WERI-Rb-1 (cell line): ENCODE measurements around the gene UCP3.

Experiments used
- DNase-seq: peaks from one replicate; pipeline ENCODE4 v3.0.0-alpha.2; 2020
- H3K27ac ChIP-seq: fragments of 250-450 bp; sonication (Bioruptor Pico); 2 replicates; pipeline ENCODE4 v1.5.1; 2020; ENCODE audit warnings: mild to moderate bottlenecking, moderate library complexity
- H3K27me3 ChIP-seq: fragments of 250-450 bp; sonication (Bioruptor Pico); 2 replicates; pipeline ENCODE4 v1.5.1; 2021; ENCODE audit warnings: mild to moderate bottlenecking, low read depth, moderate library complexity; ENCODE audit not compliant: insufficient read depth, severe bottlenecking
- H3K36me3 ChIP-seq: fragments of 250-450 bp; sonication (Bioruptor Pico); 2 replicates; pipeline ENCODE4 v1.5.1; 2020; ENCODE audit warnings: mild to moderate bottlenecking, moderate library complexity
- H3K4me3 ChIP-seq: 2 replicates; pipeline ENCODE4 v1.5.1; 2011; ENCODE audit warnings: low read depth, mild to moderate bottlenecking, control low read depth, low read length
- H3K9me3 ChIP-seq: fragments of 250-450 bp; sonication (Bioruptor Pico); 2 replicates; pipeline ENCODE4 v1.5.1; 2021; ENCODE audit warnings: mild to moderate bottlenecking, moderate library complexity; ENCODE audit not compliant: severe bottlenecking
- TF ChIP-seq, protein P1 (sequence below): IDR thresholded peaks from 2 replicates; pipeline ENCODE4 v1.5.1; 2011; ENCODE audit warnings: low read depth, mild to moderate bottlenecking, control low read depth, inconsistent platforms, low read length

UCP3 gene

DNA sequence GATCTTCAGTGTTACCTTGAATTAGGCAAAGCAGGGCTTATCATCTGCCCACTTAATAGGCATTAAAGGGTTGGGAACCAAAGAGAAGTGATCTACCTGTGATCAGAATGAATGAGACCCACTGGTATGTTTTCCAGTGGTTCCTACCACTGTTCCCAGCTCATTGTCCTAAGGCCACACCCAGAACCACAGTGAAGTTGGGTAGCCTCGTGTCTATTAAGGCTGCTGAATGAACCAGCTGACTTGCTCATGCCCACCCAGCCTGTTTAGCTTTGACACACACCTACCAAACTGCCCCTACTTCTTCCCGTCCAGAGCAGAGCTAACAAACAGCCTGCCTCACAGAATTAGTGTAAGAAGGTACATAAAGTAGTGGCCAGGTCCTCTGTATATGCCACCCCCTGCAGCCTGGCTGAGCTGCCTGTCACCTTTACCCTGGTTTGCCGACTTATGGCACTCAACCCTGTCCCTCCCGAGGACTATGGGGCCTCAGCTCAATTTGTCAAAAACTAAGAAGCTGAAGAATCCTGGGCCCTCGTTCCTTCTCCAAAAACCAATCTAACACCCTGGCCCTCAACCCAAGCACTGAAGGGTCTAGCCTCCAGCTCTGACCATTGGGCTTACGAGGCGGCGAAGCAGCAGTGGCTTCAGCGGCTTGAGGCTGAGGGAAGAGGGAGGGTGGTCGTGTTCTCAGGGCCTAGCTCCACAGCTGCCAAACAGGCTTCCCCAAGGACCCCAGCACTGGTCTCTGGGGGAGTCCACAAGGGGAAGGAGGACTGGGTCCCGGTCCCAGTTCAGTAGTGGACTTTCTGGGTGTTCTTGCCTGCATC is 36.0 kb downstream of the UCP3 start:
- no peak for DNase-seq
- no peak overlapping the region for H3K27ac ChIP-seq
- TF ChIP-seq, protein P1, sequence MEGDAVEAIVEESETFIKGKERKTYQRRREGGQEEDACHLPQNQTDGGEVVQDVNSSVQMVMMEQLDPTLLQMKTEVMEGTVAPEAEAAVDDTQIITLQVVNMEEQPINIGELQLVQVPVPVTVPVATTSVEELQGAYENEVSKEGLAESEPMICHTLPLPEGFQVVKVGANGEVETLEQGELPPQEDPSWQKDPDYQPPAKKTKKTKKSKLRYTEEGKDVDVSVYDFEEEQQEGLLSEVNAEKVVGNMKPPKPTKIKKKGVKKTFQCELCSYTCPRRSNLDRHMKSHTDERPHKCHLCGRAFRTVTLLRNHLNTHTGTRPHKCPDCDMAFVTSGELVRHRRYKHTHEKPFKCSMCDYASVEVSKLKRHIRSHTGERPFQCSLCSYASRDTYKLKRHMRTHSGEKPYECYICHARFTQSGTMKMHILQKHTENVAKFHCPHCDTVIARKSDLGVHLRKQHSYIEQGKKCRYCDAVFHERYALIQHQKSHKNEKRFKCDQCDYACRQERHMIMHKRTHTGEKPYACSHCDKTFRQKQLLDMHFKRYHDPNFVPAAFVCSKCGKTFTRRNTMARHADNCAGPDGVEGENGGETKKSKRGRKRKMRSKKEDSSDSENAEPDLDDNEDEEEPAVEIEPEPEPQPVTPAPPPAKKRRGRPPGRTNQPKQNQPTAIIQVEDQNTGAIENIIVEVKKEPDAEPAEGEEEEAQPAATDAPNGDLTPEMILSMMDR: no peak
- no peaks in the 10 kb centered on the region for H3K9me3 ChIP-seq
- H3K4me3 ChIP-seq: no peak overlapping the region
- H3K27me3 ChIP-seq: no peaks in the 10 kb centered on the region
- peaks cover 43% of the 10 kb centered on the region for H3K36me3 ChIP-seq

DNA sequence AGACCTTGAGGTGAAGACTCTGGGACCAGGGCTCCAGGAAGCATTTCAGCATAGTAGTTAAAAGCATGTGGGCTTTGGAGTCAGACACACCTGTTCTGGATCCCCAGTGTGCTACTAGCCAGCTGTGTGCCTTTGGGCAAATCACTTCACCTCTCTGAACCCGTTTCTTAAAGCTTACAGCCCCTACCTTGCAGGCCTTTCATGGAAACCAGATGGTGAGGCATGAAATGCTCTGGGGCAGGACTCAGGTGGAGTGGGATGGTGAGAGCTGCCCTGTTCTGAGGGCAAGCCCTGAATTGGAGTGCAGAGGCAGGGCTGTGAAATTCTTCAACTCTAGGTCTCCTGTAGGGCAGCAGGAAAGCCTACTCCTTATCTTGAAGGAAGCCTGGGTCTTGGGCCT is 36.7 kb downstream of the UCP3 start:
- no peak for DNase-seq
- no peaks in the 10 kb centered on the region for H3K9me3 ChIP-seq
- H3K4me3 ChIP-seq: no peak overlapping the region
- TF ChIP-seq, protein P1: no peak
- H3K27me3 ChIP-seq: no peaks in the 10 kb centered on the region
- H3K27ac ChIP-seq: no peak overlapping the region
- peaks cover 37% of the 10 kb centered on the region for H3K36me3 ChIP-seq

DNA sequence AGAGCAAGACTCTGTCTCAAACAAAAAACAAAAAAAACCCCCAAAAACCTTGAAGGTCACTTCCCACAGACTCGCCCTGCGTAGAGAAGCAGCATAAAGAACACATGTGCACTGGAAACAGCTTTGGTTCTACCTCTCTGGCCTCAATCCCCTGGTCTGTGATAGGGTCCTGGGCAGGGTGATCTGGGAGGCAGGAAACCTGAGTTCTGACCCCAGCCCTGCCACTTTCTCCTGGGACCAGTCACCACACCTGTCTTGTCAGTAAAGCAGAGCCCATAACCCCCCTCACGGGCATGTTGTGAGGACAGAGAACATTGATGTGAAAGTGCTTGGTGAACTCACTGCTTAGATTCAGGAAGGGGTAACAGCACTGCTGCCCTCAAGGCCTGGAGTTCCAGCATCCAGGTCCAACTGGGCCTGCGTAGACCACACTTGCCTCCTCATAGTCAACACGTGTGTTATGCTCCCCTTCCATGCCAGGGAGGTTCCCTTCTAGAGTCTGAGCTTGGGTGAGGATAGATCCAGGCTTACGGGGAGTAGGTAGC is 37.6 kb downstream of the UCP3 start:
- H3K4me3 ChIP-seq: no peak overlapping the region
- no peak overlapping the region; the same call in 1 of the 2 replicates for H3K27ac ChIP-seq
- H3K27me3 ChIP-seq: no peaks in the 10 kb centered on the region
- no peak for DNase-seq
- TF ChIP-seq, protein P1: no peak
- H3K36me3 ChIP-seq: peaks cover 28% of the 10 kb centered on the region
- H3K9me3 ChIP-seq: no peaks in the 10 kb centered on the region

DNA sequence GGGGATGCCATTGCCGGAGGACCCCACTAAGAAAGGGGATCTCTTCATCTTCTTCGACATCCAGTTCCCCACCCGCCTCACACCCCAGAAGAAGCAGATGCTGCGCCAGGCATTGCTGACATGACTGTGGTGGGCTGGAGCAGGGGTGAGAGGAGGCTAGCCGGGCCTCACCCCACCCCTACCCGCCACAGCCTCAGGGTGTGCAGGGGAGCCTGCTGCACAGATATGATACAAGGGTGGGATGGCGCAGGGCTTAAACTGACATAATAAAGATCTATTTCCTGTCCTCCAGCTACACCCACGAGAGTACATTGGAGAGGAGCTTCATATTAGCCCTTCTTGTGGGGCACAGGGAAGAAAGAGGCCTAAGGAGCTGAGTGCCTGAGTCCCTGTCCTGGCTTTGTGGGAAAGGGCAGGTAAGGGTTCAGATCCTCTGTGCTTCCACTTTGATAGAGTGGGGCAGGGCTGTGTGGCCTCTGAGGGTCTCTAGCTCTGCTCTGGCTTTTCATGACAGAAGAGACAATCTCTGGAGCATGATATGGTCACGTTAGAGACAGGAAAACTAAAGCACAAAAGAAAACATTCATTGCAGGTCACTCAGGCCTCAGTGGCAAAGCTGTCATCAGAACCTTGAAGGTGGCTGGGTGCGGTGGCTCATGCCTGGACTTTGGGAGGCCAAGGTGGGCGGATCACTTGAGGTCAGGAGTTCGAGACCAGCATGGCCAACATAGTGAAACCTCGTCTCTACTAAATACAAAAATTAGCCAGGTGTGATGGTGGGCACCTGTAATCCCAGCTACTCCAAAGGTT is 38.7 kb downstream of the UCP3 start:
- DNase-seq: no peak
- TF ChIP-seq, protein P1: no peak
- H3K27ac ChIP-seq: no peak overlapping the region
- H3K27me3 ChIP-seq: no peaks in the 10 kb centered on the region
- no peak overlapping the region for H3K4me3 ChIP-seq
- H3K9me3 ChIP-seq: no peaks in the 10 kb centered on the region
- peaks cover 17% of the 10 kb centered on the region for H3K36me3 ChIP-seq

DNA sequence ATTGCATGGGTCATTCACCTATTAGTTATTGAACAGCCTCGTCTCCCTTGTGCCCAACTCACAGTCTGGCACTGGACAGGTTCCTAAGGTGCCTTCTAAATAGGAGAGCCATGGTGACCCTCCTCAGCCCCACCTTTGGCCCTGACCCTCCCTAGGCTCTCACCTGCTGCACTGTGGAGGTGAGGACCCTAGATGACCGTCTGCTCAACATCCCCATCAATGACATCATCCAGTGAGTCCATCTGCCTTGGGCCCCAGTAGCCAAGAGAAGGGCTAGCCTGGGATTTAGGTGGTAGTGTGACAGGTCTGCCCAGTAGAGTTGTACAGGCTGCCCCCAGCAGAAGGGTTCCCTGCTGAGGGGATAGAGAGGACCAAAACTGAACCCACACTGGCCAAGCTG is 39.8 kb downstream of the UCP3 start:
- Histone ChIP-seq H3K9me3 (no peaks in the 10 kb centered on the region), H3K27ac (no peak overlapping the region), H3K36me3 (peaks cover 6% of the 10 kb centered on the region), H3K27me3 (no peaks in the 10 kb centered on the region), H3K4me3 (no peak overlapping the region)
- DNase-seq: no peak
- TF ChIP-seq, protein P1: no peak
